ENCODE results near the gene PCNX3.

Gene PCNX3

DNA sequence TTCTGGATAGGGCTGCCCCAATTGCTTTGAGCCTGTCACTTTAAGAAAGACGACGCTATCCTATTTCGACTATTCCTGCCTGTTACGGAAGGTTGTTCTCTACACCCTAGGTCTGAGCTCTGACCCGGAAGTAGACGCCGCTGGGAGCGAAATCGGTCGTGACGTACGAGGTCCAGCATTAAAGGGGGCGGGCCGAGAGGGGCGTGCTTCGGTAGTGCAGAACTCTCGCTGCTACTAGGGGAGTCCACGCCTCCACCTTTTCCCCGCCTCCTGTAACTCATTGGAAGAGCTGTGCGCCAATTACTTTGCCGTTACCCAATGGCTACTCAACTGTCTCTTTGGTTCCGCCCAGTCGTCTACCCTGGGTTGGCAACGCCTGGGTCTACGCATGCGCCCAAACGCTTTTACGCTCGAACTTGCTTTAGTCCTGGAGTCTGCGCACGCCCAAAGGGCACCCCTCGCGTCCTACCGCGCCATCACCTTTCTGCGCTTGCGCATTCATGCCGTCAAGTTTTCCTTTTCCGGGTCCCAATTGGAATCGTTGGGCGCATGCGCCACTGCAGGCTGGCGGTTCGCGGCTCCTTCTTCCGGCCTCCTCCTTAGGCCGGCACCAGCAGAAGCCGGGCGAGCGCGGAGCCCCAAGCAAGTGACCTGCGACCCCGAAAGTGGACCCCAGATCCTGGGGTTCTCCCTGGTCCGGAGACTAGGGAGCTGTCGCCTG is at the start of gene PCNX3:
Gene PCNX3, plus strand, starts transcription at position 548 of the 721 bp plus-strand sequence. CDS start 536 bp downstream, outside the sequence.
- in situ Hi-C loops (cut with MboI; ENCODE audit: low sequenced_read_pairs), result no loop called here

DNA sequence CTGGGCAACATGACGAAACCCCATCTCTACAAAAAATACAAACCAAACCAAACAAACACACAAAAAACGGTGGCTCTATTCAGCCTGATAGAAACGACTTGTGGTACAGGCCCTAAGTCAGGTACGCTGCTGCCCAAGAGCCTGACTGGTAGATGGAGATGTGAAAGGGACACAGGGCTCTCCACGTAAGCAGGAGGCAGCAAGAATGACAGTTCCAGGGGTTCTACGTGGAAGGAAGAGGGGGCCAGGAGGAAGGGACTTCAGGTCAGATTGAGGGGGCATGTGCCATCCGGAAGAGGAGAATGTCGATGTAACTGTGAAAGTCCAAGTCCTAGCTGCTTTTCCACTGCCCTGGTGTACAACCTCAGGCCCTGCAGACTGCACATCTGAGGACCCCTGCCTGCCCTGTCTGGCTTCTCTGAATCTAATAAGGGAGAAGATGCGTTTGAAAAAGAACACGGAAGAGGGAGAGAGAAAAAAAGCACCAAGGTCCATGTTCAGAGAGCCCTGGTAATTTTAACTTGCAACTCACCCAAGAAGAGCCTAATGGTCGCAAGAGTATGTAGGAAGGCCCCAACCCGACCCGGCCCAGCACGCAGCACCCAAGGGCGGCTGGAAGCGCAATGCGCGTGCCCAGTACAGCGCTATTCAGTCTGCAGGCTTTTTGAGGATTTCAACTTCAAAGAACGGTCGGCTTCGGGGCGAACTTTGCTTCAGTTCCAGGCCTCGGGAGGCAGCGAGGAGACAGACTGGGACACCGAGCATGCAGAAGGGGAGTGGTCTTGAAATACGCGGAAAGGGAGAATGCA is 46.2 kb upstream of the PCNX3 start:
- in situ Hi-C loops (cut with MboI; ENCODE audit: low sequenced_read_pairs), result no loop called here

DNA sequence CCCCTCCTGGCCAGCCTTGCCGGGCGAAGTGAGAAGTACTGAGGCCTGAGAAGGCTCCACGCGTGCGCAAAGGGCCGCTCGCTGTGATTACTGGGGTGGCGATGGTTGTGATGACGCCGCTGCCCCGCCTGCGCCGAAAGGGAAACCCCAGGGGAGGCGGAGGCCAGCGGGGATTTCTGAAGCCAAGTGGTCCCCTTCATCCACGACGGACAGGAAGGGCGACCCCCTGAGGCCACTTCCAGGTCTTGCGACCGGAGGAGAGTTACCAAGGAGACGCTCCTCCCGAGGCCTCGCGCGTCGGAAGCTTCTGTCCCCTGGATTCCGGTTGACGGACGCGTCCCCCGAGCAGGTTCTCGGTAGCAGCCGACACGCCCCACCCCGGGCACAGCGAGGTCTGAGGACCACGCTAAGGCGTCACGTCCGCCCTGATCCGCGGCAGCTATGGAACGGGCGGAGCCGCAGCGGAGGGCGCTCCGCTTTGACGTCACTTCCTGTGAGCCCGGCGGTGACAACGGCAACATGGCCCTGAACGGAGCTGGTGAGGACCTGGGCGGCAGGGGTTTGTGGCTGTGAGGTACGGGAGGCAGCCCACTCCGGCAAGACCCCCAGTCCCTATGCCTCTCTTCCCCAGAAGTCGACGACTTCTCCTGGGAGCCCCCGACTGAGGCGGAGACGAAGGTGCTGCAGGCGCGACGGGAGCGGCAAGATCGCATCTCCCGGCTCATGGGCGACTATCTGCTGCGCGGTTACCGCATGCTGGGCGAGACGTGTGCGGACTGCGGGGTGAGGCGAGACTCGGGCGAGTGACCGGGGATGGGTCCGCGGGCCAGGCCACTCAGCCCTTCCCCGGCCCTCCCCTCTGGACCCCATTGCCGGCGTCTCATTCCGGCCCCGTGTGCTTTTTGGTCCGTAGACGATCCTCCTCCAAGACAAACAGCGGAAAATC is 45.3 kb upstream of the PCNX3 start, which contains the start of gene ZNRD2:
Gene ZNRD2, plus strand, starts transcription at position 505 of the 946 bp plus-strand sequence. Its CDS starts 15 bp downstream, at position 520.
- in situ Hi-C loops (cut with MboI; ENCODE audit: low sequenced_read_pairs), result no loop called here

DNA sequence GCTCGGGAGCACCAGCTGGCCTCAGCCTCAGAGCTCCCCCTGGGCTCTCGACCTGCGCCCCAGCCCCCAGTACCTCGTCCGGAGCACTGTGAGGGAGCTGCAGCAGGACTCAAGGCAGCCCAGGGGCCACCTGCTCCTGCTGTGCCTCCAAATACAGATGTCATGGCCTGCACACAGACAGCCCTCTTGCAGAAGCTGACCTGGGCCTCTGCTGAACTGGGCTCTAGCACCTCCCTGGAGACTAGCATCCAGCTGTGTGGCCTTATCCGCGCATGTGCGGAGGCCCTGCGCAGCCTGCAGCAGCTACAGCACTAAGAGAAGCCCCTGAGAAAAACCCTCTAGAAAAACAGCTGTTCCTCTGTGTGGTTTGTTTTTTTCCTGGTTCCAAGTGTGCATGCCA is 44.2 kb upstream of the PCNX3 start:
- in situ Hi-C loops (cut with MboI; ENCODE audit: low sequenced_read_pairs), result no loop called here

DNA sequence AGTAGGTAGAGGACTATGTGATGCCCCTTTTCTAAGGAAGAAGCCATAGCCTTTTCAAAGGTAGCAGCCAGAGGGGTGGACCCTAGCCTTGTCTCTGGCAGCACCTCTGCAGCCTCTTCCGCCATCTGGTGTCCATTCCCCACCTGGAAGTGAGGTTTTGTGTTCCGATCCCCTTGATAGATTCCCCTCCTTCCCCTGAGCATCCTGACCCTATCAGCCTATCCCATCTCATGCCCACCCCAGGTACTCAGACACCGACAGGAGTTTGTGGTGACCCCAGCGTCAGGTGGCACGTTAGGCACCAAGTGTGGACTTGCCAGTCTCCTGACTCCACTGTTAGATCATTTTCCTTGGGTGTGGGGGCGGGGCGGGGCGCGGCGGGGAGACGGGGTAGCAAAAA is 43.6 kb upstream of the PCNX3 start:
- in situ Hi-C loops (cut with MboI; ENCODE audit: low sequenced_read_pairs), result no loop called here

DNA sequence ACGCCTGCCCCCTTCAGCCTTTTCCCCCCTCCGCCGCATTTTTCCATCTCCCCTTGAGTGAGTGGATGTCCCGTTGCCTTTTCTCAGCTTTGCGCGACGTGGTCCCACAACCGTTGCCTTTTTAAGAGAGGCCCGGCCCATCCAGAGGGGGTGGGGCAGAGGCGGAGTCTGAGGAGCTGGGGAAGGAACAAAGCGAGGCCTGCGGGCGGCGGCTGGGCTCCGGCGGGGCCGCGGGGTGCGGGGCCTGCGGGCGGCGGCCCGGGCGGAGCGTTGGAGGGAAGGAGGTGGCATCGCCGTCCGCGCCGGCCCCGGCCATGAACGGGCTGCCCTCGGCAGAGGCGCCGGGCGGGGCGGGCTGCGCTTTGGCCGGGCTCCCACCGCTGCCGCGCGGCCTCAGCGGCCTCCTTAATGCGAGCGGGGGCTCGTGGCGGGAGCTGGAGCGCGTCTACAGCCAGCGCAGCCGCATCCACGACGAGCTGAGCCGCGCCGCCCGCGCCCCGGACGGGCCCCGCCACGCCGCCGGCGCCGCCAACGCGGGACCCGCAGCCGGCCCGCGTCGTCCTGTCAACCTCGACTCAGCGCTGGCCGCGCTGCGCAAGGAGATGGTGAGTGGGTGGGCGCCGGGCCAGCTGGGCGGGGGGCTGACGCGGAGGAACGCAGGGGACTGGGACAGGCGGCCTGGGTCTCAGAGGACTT is 43.1 kb upstream of the PCNX3 start, which contains the start of gene FAM89B:
Gene FAM89B, plus strand, starts transcription at position 183 of the 696 bp plus-strand sequence. Its CDS starts 132 bp downstream, at position 315.
- in situ Hi-C loops (cut with MboI; ENCODE audit: low sequenced_read_pairs), result no loop called here

DNA sequence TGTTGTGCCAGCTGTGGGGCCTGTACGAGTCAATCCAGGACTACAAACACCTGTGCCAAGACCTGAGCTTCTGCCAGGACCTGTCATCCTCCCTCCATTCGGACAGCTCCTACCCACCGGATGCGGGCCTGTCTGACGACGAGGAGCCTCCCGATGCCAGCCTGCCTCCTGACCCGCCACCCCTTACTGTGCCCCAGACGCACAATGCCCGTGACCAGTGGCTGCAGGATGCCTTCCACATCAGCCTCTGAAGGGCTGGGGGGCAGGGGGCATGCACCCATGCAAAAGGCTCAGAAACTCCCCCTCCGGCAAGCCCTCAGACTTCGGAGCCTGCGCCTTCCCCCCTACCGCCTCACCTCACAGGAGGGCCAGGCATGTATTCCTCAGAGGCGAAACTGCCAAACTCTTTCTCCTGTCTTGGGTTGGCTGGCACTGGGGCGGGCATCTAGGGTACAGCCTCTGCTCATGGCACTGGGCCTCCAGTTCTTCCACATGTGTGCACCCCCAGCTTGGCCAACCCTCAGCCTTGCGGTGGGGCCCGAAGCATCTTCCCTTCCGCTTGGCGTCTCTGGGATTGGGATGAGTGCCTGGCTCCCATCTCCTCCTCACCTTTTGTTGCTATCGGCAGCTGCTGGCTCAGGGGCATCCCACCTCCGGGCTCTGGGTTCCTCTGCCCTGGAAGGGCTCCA is 42.0 kb upstream of the PCNX3 start:
- in situ Hi-C loops (cut with MboI; ENCODE audit: low sequenced_read_pairs), result no loop called here

DNA sequence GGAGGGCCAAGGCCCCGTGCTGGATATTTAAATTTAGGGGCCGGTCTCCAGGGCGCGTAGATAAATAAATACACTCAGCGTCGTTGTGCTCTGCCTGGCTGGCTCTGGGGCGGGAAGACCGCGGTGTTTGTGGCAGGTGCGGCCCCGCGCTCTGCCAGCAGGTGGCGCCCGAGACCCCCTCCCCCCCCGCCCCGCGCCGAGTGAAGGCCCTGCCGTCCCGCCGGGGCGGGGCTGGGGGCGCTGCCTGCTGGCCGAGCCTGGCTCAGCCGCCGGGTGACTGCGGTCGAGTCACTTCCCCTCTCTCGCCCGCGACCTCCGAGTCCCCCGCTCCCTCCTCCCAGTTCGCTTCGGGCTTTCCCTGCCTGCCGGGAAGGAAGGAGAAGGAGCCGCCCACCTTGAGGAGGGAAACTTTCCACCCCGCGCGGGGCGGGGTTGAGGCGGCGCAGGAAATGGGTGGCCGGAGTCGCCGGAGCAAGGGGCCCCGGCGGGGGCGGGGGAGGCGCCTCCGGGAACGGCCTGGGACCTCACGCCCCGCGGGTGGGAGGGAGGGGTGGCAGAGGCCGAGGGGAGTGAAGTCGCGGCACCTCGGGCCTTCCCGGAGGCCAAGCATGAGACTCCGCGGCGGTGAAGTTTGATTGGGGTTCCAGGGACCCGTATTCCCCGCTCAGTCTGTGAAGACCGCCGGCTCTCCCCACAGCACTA is 41.3 kb upstream of the PCNX3 start:
- in situ Hi-C loops (cut with MboI; ENCODE audit: low sequenced_read_pairs), result no loop called here

DNA sequence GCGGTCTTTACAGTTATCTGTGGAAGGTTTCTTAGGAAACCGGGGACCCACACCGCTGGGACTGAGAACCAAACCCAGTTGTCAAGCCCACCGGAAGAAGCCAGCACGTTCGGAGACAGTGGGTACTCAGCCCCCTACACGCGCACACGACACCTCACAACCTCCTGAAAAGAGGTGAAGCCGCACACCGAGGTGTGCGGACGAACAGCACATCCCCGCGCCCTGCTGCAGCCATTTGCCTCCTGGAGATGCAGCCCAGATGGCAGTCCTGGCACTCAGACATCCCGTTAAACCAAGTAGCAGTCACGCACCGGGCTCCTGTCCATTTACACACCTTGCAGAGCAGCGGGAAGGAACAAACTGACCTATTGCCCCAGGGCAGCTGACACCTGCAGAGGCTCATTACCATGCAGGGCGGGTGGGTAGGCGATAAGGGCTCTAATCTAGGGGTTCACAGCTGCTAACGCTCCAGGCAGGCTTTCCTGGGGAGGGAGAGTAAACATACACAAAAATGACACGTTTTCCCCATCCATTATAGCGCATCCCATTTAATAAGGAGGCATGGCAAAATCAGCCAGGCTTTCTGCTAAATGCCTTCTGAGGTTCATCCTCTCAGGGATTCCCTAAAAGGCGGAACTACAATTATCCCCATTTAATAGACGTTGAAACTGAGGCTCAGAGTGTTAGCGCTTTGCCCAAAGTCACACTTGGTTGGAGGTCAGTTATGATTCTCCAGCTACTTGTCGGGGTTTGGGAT is 40.6 kb upstream of the PCNX3 start:
- in situ Hi-C loops (cut with MboI; ENCODE audit: low sequenced_read_pairs), result no loop called here

DNA sequence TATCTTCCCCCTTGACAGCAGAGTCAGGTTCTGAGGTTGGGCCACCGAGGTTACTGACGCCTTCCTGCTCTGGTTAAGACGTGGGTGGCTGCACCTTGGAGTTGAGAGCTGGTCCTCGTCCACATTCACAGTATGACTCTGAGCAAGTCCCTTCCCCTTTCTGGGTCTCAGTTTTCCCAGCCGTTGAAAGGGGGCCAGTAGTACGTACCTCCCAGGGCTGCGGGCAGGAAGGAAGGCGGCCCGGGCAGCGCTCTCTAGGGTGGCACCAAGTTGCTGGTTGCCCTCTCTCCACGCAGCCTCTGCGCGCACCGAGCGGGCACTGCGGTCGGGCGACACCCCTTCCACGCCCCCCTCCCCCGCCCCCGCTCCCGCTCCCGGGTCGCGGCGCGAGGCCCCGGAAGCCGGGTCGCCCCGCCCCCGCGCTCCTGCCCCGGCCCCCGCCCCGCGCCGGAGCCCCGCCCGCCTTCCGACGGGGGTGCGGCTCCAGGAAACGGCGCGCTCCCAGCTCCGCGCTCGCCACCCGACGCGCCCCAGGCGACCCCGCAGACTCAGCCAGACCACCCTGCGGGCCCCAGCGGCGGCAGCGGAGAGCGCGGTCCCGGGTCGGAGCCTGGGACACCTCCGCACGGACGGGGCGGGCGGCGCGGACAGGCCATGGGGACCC is 39.9 kb upstream of the PCNX3 start, which contains the start of gene EHBP1L1:
Gene EHBP1L1, plus strand, starts transcription at position 486 of the 664 bp plus-strand sequence. CDS start 250 bp downstream, outside the sequence.
- in situ Hi-C loops (cut with MboI; ENCODE audit: low sequenced_read_pairs), result no loop called here

DNA sequence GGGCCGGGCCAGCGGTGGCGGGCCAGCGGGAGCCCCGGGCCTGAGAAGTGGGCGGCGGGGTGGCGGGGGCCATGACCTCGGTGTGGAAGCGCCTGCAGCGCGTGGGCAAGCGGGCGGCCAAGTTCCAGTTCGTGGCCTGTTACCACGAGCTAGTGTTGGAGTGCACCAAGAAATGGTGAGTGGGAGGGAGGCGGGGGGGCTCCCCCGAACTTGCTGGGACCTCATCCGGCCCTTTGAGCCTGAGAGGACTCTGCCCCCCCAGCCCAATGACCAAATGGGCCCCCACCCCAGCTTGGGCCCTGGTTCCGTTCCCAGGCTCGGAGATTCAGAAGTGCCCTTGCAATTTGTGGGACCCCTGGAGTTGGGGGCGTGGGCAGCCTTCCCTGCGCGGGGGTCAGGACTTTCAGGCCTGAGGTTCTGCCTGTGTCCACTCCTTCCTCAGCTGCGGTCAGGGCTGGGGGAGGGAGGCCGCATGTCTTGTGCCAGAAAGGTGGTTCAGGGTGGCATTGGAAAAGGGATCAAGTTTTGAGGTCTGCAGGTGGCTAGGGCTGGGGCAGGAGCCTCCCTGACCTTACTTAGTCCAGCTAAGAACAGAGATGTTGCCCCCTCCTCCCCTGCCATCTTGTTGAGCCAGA is 39.2 kb upstream of the PCNX3 start:
- in situ Hi-C loops (cut with MboI; ENCODE audit: low sequenced_read_pairs), result no loop called here

DNA sequence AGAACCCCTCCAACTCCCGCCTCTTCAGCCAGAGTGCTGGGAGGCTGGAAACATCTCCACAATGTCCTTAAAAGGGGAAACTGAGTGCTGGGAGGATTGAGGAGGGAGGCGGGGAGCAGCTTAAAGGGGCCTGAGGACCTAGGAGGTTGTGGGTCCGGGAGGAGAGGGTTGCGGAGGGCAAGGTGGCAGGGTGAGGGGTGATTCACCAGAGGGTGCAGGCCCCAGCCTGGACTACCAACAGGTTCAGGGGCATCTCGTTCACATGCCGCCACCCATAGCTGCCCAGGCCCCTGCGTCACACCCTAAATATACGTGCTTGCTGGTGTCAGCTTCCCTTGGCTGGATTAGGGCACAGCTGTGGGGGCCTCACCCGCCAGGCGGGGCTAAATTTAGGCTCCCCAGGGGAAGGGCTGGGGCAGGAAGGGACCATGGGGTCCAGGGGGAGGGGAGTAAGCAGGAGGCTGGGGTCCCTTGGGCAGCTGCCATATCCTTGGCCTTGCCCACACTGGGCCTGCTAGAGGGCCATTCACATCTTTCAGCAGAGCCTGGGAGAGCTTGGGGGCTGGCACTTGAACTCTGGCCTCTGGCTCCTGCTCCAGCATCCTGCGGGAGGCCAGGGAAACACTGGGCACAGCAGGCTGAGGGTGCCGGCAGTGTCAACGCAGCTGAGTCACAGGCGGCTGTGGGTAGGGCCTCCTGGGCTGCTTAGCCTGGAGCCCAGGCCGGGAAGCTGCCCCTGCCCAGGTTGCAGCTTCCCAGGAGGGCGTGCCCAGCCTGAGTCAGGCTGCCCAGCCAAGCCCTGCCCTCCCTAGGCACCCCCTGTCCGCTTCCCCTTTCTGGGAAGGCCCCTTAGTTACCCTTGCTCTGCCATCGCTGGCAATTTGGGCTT is 38.5 kb upstream of the PCNX3 start:
- in situ Hi-C loops (cut with MboI; ENCODE audit: low sequenced_read_pairs), result no loop called here

DNA sequence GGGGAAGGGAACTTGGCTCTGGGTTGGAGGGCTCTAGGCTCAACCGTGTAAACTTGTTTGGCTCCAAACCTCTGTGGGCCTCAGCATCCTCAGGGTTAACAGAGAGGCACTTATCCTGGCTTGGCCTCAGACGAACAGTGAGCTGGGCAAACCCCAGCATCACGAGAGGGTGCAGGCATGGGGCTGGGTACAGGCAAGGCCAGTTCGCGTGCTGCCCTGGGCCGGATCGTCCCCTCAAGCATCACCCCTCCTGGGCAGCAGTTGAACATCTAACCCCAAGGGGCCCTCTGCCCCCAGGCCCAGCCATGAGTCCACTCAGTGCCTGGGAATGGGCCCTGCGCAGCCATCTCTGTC is 37.8 kb upstream of the PCNX3 start:
- in situ Hi-C loops (cut with MboI; ENCODE audit: low sequenced_read_pairs), result no loop called here

DNA sequence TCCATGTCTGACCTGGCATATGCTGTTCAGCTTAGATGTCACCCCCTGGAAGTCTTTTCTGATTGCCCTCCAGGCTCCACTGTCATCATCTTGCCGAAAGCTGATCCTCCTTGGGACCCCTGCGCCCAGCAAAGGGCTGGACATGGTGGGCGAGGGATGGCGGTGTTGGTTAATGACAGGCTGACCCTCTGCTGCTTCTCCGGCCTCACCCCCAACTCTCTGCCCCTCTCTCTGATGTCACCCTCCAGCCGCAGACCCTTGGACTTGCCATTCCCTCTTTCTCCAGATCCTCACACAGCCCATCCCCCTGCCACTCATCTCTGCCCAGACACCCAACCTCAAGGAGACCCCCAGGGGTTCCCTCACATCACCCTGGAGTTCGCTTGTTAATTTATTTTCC is 37.4 kb upstream of the PCNX3 start:
- in situ Hi-C loops (cut with MboI; ENCODE audit: low sequenced_read_pairs), result no loop called here

DNA sequence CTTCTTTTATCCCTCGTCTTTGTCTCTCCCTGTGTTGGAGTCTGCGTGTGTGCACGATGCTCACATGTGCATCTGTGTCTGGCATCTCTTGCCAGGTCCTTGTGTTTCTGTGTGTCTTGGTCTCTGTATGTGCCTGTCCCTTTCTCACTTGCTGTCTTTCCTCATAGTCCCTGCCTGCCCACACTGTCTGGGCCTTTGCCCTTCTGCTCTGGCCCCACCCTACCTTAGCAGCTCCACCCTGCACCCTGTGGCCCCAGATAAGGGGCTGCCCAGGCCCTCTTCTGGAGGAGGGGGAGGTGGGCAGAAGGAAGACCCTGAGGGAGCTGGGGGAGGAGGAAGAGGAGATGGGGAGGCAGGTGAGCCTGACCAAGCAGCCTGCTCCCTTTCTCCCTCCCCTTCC is 36.9 kb upstream of the PCNX3 start:
- in situ Hi-C loops (cut with MboI; ENCODE audit: low sequenced_read_pairs), result no loop called here

DNA sequence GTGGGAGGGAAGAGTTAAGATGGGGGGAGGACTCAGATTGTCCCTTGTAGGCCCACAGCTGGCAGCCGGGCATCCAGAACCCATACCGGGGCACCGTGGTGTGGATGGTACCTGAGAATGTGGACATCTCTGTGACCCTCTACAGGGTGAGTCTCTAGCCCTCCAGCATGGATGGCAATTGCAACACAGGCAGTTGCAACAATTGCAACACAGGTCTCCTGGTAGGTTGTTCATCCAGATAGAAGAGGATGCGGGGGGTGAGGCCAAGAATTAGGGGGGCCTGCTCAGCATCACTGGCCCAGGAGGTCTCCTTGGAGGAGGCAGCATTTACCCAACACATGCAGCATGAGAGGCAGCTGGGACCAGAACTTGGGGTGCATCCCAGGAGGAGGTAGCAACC is 36.3 kb upstream of the PCNX3 start:
- in situ Hi-C loops (cut with MboI; ENCODE audit: low sequenced_read_pairs), result no loop called here
